ENCODE results near the gene RASSF5. TPM values are rescaled to one million over a fixed set of nuclear protein-coding genes. Genes with fewer than 3 reads are reported as not detected.

RASSF5 gene
- total and polyA plus RNA-seq, 9 of the 15 experiments (the other 6 are each of a cell fraction or from before 2014, with no cell fraction given): 6.1 to 41.0 (median 25.2) TPM

GRCh38 chr1:206467915-206468314 lies 39.4 kb upstream of the RASSF5 start (continued):
- TF ChIP-seq, protein P1, sequence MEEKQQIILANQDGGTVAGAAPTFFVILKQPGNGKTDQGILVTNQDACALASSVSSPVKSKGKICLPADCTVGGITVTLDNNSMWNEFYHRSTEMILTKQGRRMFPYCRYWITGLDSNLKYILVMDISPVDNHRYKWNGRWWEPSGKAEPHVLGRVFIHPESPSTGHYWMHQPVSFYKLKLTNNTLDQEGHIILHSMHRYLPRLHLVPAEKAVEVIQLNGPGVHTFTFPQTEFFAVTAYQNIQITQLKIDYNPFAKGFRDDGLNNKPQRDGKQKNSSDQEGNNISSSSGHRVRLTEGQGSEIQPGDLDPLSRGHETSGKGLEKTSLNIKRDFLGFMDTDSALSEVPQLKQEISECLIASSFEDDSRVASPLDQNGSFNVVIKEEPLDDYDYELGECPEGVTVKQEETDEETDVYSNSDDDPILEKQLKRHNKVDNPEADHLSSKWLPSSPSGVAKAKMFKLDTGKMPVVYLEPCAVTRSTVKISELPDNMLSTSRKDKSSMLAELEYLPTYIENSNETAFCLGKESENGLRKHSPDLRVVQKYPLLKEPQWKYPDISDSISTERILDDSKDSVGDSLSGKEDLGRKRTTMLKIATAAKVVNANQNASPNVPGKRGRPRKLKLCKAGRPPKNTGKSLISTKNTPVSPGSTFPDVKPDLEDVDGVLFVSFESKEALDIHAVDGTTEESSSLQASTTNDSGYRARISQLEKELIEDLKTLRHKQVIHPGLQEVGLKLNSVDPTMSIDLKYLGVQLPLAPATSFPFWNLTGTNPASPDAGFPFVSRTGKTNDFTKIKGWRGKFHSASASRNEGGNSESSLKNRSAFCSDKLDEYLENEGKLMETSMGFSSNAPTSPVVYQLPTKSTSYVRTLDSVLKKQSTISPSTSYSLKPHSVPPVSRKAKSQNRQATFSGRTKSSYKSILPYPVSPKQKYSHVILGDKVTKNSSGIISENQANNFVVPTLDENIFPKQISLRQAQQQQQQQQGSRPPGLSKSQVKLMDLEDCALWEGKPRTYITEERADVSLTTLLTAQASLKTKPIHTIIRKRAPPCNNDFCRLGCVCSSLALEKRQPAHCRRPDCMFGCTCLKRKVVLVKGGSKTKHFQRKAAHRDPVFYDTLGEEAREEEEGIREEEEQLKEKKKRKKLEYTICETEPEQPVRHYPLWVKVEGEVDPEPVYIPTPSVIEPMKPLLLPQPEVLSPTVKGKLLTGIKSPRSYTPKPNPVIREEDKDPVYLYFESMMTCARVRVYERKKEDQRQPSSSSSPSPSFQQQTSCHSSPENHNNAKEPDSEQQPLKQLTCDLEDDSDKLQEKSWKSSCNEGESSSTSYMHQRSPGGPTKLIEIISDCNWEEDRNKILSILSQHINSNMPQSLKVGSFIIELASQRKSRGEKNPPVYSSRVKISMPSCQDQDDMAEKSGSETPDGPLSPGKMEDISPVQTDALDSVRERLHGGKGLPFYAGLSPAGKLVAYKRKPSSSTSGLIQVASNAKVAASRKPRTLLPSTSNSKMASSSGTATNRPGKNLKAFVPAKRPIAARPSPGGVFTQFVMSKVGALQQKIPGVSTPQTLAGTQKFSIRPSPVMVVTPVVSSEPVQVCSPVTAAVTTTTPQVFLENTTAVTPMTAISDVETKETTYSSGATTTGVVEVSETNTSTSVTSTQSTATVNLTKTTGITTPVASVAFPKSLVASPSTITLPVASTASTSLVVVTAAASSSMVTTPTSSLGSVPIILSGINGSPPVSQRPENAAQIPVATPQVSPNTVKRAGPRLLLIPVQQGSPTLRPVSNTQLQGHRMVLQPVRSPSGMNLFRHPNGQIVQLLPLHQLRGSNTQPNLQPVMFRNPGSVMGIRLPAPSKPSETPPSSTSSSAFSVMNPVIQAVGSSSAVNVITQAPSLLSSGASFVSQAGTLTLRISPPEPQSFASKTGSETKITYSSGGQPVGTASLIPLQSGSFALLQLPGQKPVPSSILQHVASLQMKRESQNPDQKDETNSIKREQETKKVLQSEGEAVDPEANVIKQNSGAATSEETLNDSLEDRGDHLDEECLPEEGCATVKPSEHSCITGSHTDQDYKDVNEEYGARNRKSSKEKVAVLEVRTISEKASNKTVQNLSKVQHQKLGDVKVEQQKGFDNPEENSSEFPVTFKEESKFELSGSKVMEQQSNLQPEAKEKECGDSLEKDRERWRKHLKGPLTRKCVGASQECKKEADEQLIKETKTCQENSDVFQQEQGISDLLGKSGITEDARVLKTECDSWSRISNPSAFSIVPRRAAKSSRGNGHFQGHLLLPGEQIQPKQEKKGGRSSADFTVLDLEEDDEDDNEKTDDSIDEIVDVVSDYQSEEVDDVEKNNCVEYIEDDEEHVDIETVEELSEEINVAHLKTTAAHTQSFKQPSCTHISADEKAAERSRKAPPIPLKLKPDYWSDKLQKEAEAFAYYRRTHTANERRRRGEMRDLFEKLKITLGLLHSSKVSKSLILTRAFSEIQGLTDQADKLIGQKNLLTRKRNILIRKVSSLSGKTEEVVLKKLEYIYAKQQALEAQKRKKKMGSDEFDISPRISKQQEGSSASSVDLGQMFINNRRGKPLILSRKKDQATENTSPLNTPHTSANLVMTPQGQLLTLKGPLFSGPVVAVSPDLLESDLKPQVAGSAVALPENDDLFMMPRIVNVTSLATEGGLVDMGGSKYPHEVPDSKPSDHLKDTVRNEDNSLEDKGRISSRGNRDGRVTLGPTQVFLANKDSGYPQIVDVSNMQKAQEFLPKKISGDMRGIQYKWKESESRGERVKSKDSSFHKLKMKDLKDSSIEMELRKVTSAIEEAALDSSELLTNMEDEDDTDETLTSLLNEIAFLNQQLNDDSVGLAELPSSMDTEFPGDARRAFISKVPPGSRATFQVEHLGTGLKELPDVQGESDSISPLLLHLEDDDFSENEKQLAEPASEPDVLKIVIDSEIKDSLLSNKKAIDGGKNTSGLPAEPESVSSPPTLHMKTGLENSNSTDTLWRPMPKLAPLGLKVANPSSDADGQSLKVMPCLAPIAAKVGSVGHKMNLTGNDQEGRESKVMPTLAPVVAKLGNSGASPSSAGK (IDR thresholded peaks at IDR 0.05): peak; percentile 49; the same call in 1 of the 2 replicates
- peak; percentile 65 for TF ChIP-seq GABPA (tag; conservative IDR thresholded peaks at IDR 0.05; ENCODE audit: low read depth)
- no peak for TF ChIP-seq ZBTB17 (CRISPR knock-in tag; IDR thresholded peaks at IDR 0.05)
- TF ChIP-seq SPI1 (IDR thresholded peaks at IDR 0.05; ENCODE audit: borderline replicate concordance, low read depth, low read length): peak; percentile 47; the same call in 1 of the 2 replicates
- peak; percentile 60; the same call in 1 of the 2 replicates for TF ChIP-seq CEBPG (CRISPR knock-in tag; IDR thresholded peaks at IDR 0.05)
- TF ChIP-seq CEBPG (tag; conservative IDR thresholded peaks at IDR 0.05 in 1 of 2, IDR thresholded peaks at IDR 0.05 in 1 of 2): peak in 1 of 2 experiments; percentile 48; a peak in 2 of 4 replicates
- peak; percentile 39 for TF ChIP-seq L3MBTL2 (IDR thresholded peaks at IDR 0.05)
- peak; percentile 46; the same call in 1 of the 2 replicates for TF ChIP-seq CREM (IDR thresholded peaks at IDR 0.05; ENCODE audit: low read depth)
- TF ChIP-seq TARDBP (IDR thresholded peaks at IDR 0.05): no peak
- TF ChIP-seq MAX (CRISPR knock-in tag; IDR thresholded peaks at IDR 0.05): peak; percentile 65
- peak; percentile 58 for TF ChIP-seq CEBPB (tag; IDR thresholded peaks at IDR 0.05)
- TF ChIP-seq GTF2A2 (tag; IDR thresholded peaks at IDR 0.05): no peak
- TF ChIP-seq, protein P2, sequence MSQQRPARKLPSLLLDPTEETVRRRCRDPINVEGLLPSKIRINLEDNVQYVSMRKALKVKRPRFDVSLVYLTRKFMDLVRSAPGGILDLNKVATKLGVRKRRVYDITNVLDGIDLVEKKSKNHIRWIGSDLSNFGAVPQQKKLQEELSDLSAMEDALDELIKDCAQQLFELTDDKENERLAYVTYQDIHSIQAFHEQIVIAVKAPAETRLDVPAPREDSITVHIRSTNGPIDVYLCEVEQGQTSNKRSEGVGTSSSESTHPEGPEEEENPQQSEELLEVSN (IDR thresholded peaks at IDR 0.05; ENCODE audit: borderline replicate concordance in 1 of 2, extremely low read depth in 1 of 2, insufficient read depth in 1 of 2, insufficient read length in 1 of 2, low read depth in 1 of 2, low read length in 1 of 2, poor library complexity in 1 of 2, severe bottlenecking in 1 of 2): peak in 1 of 2 experiments; percentile 47
- no peak for TF ChIP-seq SMARCE1 (IDR thresholded peaks at IDR 0.05)
- peak; percentile 75 to 78 for TF ChIP-seq NRF1 (conservative IDR thresholded peaks at IDR 0.05 in 1 of 2, IDR thresholded peaks at IDR 0.05 in 1 of 2)

Measured in K562 (cell line).